ENCODE results near the gene KEL.
"Not testable (repeated sequence)": the region's sequence is repeated elsewhere in the genome, so short reads cannot be mapped to it uniquely, and the experiment has no call there.

The KEL gene

GRCh38 chr7:142961973-142962926, at the start of gene KEL:
Gene KEL, minus strand, starts transcription at chr7:142962363. Its CDS starts 157 bp downstream, at chr7:142962206.
- no peak for DNase-seq

GRCh38 chr7:143008007-143008901, 46.1 kb upstream of the KEL start:
- DNase-seq, result peak; percentile 68

GRCh38 chr7:143005632-143006260, 43.6 kb upstream of the KEL start:
- no peak for DNase-seq

- DNase-seq, result no peak
Observed at GRCh38 chr7:143003393-143004051, 41.4 kb upstream of the KEL start.

GRCh38 chr7:143002898-143003297, 40.7 kb upstream of the KEL start:
- DNase-seq, result no peak

GRCh38 chr7:143002106-143002505, 39.9 kb upstream of the KEL start:
- no peak for DNase-seq

GRCh38 chr7:143000648-143001047, 38.5 kb upstream of the KEL start:
- no peak for DNase-seq

GRCh38 chr7:142999793-143000192, 37.6 kb upstream of the KEL start:
- DNase-seq, result no peak

GRCh38 chr7:142998966-142999365, 36.8 kb upstream of the KEL start:
- no peak for DNase-seq

- DNase-seq, result no peak
Observed at GRCh38 chr7:142997456-142997989, 35.4 kb upstream of the KEL start.

GRCh38 chr7:142992427-142992826, 30.3 kb upstream of the KEL start:
- no peak for DNase-seq

- no peak for DNase-seq
Observed at GRCh38 chr7:142984297-142984696, 22.1 kb upstream of the KEL start.

GRCh38 chr7:142983825-142984224, 21.7 kb upstream of the KEL start:
- DNase-seq, result no peak

- not testable (repeated sequence) for DNase-seq
Observed at GRCh38 chr7:142978402-142978801, 16.2 kb upstream of the KEL start.

GRCh38 chr7:142974626-142975025, 12.5 kb upstream of the KEL start:
- DNase-seq, result no peak

GRCh38 chr7:142969183-142969582, 7.0 kb upstream of the KEL start:
- DNase-seq, result no peak

- DNase-seq, result no peak
Observed at GRCh38 chr7:142968229-142968628, 6.1 kb upstream of the KEL start.

- DNase-seq, result no peak
Observed at GRCh38 chr7:142964502-142965246, 2.5 kb upstream of the KEL start.

- no peak for DNase-seq
Observed at GRCh38 chr7:142963993-142964392, 1.8 kb upstream of the KEL start.

GRCh38 chr7:142962991-142963390, 828 bp upstream of the KEL start:
- no peak for DNase-seq

GRCh38 chr7:142961595-142961972, 579 bp downstream of the KEL start:
- no peak for DNase-seq
